Left kidney (tissue), 2 donors: ENCODE data around the gene FUBP3. TPM values are rescaled to one million over a fixed set of nuclear protein-coding genes. Genes with fewer than 3 reads are reported as not detected.

Experiments
- DNase-seq: peaks from one replicate; pipeline ENCODE4 v3.0.0-alpha.2; 2013
- polyA plus RNA-seq: library from polyadenylated mRNA; unstranded; fragments of 120-200 nt; gene quantifications from one replicate; pipeline ENCODE4 v1.2.1, GENCODE V29; 2013; ENCODE audit not compliant: insufficient read length

Gene FUBP3
- polyA plus RNA-seq, 1 donor: 76.2 TPM

DNA sequence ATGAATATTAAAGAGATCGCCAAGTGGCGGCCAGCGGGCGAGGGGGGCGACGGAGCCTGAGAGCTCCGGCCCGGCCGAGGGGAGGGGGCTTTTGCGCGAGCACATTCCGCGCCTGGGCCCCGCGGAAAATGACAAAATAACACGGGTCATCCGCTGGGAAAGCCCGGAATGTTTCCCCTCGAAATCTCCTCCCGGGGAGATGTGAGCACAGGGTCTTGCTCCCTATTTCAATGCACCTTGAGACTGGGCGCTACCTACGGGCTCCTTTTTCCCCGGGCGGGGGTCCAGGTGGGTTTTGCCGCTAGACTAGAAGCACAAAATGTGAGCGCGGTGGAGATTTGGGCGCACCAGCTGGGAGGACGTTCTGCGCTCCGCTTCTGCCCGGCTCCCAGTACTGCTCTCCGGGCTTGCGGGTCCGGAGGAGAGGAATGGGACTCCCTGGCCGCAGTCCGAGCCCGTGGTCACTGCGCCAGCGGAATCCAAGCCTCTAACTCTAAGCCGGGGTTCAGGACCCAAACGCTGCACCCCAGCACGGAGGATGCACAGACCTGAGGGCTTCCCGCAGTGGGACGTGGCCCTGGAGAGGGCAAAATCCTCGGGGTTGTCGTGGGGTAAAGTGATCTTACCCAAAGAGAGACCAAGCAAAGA lies 82.2 kb downstream of the FUBP3 start:
- DNase-seq: no peak

DNA sequence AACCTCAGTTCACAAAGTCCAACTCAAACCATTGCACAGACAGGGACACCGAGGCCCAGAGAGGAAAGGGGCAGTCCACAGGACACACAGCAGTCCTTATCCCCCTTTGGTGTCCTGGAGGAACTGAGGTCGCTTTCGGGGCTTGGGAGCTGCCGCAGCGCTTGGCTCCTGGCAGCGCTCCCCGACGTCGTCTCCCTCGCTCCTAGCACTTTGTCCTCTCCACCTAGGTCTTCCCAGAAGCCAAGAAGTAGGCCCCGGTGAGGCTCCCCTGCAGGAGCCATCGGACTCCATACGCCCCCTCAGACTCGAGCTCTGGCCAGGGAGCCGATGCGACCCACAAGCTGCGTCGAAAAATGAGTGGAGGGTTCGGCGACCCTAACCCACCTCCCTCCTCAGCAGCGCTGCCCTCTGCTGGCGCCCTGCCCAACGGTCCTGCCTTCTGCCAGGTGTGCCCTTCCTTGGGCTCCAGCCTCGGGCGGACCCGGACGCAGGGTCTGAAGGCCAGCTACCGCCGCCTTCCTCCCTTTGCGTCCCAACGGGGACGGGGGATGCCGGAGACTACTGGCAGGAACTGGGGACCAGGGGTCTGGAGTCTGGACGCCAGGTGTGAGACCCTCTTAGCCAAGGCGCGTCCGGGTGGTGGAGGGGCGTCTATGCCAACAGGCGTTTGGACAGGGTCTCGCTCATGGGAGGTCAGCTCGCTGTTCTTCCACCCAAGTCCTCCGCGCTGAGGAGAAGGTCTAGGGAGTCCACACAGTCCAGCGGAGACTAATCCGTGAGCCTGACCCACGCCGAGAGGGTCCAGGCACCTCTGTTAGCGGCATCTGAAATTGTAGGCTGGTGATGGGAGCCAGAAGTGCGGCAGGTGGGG lies 83.0 kb downstream of the FUBP3 start:
- no peak for DNase-seq

DNA sequence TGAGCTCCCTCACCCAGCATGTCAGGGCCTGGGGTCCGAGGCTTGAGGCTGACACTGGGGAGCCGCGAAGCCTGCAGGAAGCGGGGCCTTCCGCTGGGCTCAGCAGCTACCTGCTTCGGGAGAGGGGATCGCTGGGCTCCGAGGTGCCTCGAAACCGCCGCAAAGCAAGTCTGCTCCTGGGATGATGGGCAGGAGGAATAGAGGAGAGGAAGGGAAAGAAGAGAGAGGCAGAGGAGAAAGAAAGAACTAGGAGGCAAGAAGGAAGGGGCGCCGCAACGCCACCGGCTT lies 83.5 kb downstream of the FUBP3 start:
- no peak for DNase-seq

DNA sequence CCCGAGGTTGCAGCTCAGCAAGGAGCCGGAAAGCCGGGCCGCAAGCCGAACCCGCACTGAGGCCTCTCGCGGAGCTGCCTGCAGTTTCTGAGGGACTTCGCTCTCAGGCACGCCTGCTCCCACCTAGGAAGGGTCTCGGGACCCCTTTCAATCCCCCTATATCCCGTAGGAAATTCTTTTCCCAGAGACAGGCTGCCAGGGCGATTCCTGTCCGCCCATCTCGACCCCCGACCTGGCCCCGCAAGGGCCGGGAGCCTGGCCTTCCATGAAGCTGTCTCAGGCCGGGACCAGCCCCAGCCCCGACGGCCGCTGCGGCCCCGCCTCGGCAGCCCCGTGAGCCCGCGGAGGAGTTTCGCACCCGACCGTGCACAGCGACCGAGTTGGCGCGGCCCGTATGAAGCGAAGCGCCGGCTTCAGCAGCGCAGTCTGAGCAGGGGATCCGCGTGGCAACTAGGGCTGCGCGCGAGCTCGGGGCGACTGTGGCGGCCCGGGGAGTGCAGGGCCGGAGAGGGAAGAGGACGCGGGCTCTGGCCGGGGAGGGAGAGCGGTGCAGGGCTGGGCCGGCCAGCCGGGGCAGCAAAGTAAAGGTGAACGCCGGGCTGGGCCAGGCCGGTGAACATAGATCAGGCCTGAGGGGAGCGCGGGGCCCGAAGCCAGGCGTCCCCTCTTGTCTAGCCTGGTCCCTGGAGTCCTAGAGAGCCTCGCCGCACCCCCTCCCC lies 84.0 kb downstream of the FUBP3 start:
- no peak for DNase-seq

DNA sequence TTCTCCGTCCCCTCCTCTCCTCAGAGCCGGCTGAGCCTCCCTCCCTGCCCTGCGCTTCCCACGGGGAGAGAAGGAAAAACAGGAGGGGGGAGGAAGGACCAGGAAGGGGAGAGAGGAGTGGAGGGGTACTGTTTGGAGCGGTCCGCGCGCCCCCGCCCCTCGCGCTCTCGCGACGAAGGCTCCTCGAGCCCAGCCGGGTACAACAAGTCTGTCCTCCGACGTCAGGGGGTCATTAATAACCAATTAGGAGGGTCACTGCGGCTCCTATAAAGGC lies 84.5 kb downstream of the FUBP3 start:
- no peak for DNase-seq

DNA sequence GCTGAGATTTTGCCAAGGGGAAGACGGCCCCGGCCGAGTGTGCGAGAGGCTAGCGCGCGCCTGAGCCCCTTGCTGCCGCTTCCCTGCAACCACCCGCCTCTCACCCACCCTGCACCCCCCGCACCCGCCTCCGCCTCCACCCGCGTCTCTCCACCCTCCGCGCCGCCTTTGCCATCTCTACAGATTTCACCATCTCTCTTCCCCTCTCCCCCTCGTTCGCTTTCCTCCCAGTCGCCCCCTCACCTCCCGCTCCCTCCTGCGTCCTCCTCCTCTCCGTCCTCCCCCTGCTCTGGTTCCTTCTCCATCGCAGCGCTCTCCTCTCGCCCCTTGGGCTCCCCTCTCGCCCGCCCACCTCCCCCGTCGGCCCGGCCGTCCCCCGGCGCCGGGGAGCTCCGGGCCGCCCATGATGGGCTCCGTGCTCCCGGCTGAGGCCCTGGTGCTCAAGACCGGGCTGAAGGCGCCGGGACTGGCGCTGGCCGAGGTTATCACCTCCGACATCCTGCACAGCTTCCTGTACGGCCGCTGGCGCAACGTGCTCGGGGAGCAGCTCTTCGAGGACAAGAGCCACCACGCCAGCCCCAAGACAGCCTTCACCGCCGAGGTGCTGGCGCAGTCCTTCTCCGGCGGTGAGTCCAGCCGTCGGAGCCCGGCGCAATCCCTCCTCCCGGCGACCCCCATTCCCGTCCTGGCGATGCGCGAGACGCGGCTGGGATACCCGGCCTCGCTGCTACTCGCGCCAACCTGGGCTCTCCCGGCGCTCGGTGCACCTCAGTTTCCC lies 85.1 kb downstream of the FUBP3 start, which contains the start of gene PRDM12:
Gene PRDM12 (plus strand): TSS at position 344 of the 778 bp plus-strand sequence. CDS start 60 bp downstream, at position 404.
- no peak for DNase-seq

DNA sequence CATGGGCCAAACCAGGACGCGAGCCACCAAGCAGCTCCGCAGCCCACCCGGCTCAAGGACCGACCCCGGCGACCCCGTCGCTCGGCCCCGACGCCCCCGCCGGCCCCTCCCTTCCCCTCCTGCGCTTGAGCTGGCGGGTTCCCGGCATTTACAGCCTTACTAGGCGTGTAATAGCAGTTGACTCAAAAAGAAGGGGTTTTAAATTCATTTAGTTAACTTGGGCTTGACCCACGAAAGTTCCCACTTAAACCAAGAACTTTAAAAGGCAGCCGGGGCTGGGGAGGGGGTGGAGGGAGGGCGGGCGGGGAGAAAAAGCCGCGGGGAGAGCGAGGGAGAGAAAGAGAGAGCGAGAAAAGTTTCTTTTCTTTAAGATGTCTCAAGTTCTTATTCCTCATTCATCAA lies 85.7 kb downstream of the FUBP3 start:
- no peak for DNase-seq

DNA sequence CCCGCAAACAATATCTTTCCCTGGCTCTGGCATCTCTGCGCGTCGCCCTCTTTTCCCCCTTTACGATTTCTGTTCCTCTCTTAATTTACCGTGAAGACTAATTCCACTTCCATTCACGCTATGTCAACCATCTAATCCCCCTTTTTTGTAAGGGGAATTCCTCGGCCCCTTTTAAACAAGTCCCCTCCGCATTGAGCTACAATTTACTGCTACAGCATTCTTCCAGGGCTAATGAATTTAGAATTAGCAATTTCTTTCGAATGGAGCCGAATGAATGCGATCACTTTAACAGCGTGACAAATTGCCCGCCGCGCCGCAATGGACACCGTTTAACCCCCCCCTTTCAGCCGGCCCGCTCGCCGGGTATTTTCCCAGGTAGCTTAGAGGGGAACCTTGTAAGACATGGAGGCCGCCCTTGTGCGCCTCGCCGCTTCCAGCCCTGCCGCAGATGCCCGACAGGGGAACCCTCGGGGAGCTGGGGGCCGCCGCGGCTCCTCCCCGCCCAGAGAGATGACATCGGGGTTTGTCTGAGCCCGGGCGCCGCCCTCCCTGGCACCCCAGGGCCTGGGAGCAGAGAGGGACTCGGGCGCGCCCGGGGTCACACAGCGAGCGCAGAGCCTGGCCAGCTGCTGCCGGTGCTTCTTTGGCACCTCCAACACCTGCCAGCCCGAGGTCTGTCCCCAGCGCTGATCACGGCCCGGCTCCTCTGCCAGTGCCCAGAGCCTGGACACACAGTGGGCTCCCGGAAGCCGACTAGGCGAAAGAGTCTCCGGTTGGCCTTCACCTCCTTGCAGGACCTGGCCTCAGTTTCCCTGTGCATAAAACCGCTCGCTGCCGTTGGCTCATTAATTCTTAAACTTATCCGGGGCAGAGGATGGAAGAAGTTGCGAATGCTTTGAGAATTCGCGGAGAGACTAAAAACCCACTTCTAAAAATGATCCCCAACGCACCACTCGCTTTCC lies 86.3 kb downstream of the FUBP3 start:
- no peak for DNase-seq

DNA sequence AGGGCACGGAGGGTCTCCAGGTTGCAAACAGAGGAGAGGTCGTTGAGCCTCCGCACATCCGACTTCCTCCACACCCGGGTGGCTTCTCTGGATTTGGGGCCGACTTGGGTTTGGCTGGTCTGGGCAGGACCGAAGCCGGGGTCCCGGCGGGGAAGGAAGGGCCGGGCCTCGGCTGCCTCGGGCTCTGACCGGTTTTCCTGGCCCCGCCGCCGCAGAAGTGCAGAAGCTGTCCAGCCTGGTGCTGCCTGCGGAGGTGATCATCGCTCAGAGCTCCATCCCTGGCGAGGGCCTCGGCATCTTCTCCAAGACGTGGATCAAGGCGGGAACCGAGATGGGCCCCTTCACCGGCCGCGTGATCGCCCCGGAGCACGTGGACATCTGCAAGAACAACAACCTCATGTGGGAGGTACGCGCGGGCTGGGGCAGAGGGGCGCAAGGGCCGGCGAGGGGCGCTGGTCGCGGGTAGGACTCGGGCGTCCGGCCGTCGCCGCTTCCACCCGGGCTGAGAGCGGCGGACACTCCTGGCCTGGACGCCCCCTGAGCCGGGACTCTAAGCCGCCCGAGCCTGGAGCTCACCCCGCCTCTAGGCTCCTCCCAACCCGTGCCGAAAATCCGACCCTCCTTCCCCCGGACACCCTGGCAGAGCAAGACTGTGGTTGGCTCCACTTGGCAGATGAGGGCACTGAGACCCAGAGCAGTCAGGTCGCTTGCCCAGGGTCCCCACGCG lies 87.2 kb downstream of the FUBP3 start:
- DNase-seq: no peak

DNA sequence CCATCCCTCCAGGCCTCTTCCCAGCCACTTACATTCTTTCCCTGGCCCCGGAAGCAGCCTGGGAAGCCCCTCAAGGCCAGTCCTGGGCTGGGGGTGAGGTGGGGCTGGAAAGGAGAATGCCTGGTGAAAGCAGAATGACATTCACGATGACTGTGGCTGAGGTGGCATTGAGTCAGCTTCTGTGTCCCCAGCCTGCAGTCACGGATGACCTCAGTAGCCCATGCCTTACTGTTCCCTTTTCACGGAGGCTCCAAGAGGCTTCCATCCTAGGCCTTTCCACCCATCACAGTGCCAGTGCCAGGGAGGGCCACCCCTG lies 87.7 kb downstream of the FUBP3 start:
- no peak for DNase-seq

DNA sequence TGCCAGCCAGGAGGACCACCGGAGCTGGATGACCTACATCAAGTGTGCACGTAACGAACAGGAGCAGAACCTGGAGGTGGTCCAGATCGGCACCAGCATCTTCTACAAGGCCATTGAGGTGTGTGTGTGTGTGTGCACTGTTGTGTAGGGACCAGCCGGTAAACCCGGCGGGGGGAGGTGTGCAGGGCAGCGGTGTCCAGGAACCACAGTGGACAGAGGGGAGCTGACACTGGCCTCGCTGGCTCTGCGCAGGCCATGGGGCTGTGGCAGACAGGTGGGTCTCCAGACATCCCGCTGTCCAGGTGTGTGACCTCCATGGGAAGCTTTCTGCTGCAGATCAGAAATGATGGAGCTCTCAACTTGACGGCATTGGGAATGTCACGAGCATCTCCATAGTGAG lies 88.8 kb downstream of the FUBP3 start:
- no peak for DNase-seq

DNA sequence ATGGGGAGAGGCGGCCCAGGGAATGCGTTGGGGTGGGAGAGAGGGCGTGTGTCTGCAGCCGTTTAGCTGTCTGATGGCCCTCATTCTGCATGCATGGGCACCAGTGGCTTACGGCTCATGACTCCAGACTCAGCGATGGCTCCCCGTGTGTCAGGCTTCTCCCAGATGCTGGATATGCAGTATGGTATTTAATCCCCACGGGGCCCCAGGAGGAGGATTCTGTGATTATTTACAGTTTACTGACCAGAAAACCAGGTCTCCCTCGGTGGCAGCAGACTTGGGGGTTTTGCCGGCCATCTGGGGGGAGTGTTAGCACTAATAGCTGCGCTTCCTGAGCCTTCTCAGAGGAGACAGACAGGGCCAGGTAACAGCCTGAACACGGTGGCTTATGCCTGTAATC lies 89.3 kb downstream of the FUBP3 start:
- DNase-seq: no peak

DNA sequence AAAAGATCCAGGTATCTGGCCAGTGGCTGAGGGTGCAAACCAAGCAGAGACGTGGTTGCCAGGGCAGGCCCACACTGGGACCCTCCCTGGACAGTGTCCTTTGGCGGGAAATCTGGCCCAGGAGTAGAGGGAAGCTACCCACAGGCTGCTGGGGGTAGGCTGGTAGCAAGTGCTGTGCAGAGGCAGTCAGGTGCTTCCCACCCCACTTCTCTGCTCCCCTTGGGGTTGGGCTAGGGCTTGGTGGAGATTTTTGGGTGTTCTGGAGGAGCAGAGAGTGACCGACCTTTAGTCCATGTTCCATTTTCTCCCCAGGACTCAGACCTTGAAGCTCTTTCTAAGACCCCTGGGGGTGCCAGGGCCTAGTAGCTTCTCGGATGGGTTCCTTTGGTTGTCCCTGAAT lies 90.6 kb downstream of the FUBP3 start:
- DNase-seq: no peak

DNA sequence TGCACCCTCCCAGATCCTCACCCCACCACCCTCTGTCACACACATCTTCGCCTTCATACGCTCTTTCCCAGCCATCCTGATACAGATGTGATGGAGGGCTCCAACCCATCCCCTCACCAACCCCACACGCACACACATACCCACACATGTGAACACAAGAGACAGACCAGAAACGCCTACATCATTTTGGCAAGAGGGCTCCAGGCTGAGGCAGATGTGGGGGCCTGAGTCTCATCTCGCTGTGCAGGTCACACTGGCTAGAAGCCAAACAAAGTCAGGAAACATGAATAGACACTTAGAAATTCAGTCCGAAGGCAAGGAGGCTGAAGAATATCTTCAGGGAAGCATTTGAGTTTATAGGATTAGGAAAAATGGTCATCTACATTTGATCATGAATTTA lies 91.3 kb downstream of the FUBP3 start:
- no peak for DNase-seq

DNA sequence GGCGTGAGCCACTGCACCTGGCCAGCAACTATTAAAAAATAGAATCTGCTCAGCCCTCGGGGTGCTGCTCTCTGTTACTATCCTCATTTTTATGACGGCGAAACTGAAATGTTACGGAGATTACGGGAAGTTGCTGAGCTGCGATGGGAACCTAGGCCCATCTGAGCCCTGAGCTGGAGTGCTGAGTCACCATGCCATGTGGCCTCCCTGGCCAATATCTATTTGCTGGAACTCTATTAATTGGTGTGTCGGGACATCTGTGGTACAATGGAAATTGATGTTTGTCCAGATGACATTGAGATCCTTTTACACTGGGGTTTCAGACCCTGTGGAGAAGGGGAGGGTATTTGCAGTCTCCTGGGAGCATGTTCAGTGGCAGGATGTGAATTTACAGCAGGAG lies 93.1 kb downstream of the FUBP3 start:
- no peak for DNase-seq

DNA sequence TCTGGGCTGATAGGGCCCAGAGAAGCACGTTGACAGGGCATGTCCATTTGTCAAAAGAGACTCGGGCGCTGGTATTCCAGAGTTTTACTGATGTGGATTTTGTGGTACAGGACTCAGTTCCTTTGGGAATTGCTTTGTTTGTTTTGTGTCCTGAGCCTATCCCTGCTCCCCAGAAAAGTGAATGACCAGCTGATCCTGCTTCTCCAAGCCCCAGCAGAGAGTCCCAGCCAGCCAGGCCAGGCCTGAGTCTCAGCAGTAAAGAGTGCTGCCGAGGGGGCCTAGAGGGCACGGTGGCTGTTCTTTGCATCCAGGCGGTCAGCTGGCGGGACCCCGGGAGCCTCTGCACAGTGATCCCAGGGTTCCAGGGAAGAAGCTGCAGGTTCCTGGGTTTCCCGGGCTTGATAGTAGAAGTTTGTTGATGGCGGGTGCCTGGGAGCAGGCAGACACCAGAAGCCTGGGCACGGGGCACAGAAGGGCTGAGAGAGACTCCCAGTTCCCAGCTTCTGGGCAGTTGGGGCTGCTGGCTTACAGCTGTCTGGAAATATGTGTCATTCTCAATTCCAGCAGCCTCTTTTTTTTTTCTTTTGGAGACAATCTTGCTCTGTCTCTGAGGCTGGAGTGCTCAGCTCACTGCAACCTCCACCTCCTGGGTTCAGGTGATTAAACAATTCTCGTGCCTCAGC lies 93.7 kb downstream of the FUBP3 start:
- no peak for DNase-seq

DNA sequence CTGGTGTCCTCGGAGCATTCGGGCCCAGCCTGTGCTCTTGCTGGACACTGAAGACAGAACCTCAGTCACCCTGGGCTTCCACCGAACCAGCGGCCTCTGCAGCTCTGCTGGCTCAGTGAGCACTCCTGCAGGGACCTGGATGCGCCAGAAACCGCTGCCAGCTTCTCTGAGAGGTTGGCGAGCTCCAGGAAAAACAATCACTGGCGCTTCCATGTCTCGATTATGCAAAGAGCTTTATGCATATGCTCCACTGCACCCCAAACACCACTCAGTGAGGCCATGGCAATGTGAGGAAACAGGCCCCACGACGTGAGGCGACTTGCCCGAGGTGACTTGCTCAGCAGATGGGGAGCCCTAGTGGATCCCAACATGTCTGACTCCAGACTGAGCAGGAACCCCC lies 96.0 kb downstream of the FUBP3 start:
- no peak for DNase-seq

DNA sequence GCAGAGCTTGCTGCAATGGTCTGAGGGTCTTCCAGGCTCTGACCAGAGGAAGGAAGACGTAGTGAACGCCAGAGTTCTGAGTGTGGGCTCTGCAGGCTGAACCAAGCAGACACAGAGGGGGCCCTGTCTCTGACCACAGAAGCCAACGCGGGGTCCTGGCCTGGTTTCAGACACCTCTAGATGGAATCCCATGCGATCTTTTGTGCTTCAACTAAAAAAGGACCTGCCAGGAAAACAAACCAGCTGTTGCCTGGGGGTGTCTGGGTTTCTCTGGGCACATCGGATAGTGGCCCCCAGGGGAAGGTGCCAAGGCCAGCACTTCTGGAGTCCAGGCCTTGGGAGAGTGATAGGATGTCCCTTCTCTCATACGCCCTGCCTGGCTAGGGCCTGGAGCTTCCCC lies 97.9 kb downstream of the FUBP3 start:
- DNase-seq: no peak

DNA sequence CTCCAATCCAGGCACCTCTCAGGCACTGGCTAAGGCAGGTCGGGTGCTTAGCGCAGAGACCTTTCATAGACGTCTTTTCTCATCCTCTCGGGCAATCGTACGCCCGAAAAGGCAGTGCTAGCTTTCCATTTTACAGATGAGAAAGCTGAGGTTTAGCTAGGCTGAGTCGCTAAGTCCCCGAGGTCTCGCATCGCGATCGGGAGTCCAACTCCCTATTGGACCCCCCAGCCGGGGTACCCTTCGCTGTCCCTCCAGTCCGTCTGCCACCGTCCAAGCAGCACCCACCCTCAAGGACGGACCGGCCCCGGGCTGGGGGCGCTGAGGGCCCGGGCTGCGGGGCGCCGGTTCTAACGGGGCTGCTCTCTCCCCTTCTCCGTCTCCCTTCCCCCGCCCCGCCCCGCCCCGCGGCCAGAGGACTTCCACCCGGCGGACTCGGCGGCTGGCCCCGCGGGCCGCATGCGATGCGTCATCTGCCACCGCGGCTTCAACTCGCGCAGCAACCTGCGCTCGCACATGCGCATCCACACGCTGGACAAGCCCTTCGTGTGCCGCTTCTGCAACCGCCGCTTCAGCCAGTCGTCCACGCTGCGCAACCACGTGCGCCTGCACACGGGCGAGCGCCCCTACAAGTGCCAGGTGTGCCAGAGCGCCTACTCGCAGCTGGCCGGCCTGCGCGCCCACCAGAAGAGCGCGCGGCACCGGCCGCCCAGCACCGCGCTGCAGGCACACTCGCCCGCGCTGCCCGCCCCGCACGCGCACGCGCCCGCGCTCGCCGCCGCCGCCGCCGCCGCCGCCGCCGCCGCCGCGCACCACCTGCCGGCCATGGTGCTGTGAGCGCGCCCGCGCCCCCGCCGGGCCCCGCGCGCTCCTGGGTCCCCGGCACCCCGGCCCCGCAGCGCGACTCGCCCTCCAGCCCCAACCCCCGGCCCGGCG lies 101.7 kb downstream of the FUBP3 start:
- no peak for DNase-seq
